ENCODE measurements around the gene PDGFC.

The PDGFC gene

GRCh38 chr4:156971676-156972378, at the start of gene PDGFC:
TSS of gene PDGFC (minus strand) at chr4:156971799. CDS start at chr4:156970903, 896 bp downstream.
- peak; percentile 93 for DNase-seq

GRCh38 chr4:157020882-157021281, 49.3 kb upstream of the PDGFC start:
- DNase-seq, result no peak

- DNase-seq, result no peak
These were observed 47.4 kb upstream of the PDGFC start for GRCh38 chr4:157018920-157019490.

- DNase-seq, result peak; percentile 86
These were observed 43.3 kb upstream of the PDGFC start for GRCh38 chr4:157014621-157015591.

- no peak for DNase-seq
These were observed 42.1 kb upstream of the PDGFC start for GRCh38 chr4:157013656-157014055.

- DNase-seq, result no peak
These were observed 41.2 kb upstream of the PDGFC start for GRCh38 chr4:157012781-157013180.

- DNase-seq, result no peak
These were observed 40.7 kb upstream of the PDGFC start for GRCh38 chr4:157012296-157012695.

- no peak for DNase-seq
These were observed 39.0 kb upstream of the PDGFC start for GRCh38 chr4:157010630-157011029.

- DNase-seq, result no peak
These were observed 34.2 kb upstream of the PDGFC start for GRCh38 chr4:157005831-157006230.

GRCh38 chr4:157005193-157005592, 33.6 kb upstream of the PDGFC start:
- peak; percentile 70 for DNase-seq

GRCh38 chr4:157004279-157005161, 32.9 kb upstream of the PDGFC start:
- peak; percentile 80 for DNase-seq

- DNase-seq, result peak; percentile 94
These were observed 27.5 kb upstream of the PDGFC start for GRCh38 chr4:156999175-156999517.

GRCh38 chr4:156998500-156999174, 27.0 kb upstream of the PDGFC start:
- DNase-seq, result no peak

- no peak for DNase-seq
These were observed 21.3 kb upstream of the PDGFC start for GRCh38 chr4:156992943-156993342.

GRCh38 chr4:156991161-156991560, 19.6 kb upstream of the PDGFC start:
- no peak for DNase-seq

GRCh38 chr4:156983366-156983765, 11.8 kb upstream of the PDGFC start:
- DNase-seq, result no peak

- DNase-seq, result no peak
These were observed 9.7 kb upstream of the PDGFC start for GRCh38 chr4:156981262-156981769.

- no peak for DNase-seq
These were observed 6.0 kb upstream of the PDGFC start for GRCh38 chr4:156977435-156978160.

GRCh38 chr4:156976147-156976546, 4.5 kb upstream of the PDGFC start:
- DNase-seq, result no peak

- DNase-seq, result peak; percentile 82
These were observed 4.1 kb upstream of the PDGFC start for GRCh38 chr4:156975686-156976085.

- no peak for DNase-seq
These were observed 2.7 kb upstream of the PDGFC start for GRCh38 chr4:156974264-156974663.

All from OCI-M1 (cell line).